GM21717 (cell line): ENCODE measurements around the gene MRPL46.
"Not testable (repeated sequence)": the region's sequence is repeated elsewhere in the genome, so short reads cannot be mapped to it uniquely, and the experiment has no call there.

ENCODE experiments used
- ATAC-seq: cut with Tn5 transposase; IDR thresholded peaks from one replicate; pipeline ENCODE4 v1.9.1; 2021; ENCODE audit warnings: mild to moderate bottlenecking, moderate library complexity; ENCODE audit not compliant: unreplicated experiment

The MRPL46 gene

DNA sequence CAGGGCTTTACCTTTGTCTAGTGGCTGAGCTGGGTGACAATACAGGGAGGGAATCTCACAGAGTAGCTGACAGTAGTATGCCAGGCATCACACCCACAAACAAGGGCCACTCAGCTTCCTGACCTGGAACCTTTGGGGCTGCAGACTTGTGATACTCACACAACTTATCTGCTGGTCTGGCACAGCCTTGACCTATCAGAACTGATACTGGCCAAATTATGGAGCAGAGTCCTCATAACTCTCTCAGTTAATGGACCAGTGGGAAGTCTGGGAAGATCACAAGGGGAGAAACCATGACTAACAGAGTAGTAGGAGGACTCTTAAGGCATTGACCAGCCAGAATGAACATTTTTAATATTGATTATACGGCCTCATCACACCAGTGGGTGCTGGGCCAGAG is 19.4 kb downstream of the MRPL46 start:
- no peak for ATAC-seq

DNA sequence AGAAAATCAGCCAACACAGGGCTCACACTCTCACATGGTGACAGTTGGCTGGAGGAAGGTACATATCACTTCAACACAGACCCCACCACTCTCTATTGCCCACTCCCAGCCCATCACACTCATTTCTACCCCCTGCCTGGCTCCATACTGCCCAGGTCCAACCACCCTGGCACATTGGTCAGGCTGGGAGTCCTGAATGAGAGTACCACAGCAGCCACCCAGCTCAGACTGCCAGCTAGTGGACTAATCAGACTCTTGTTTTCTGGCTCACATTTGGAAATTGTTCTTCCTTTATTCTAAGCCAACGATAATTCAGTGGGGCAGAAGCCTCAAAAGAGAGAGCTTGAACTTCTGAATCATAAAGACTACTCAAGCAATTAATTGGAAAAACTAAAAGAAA is 20.0 kb downstream of the MRPL46 start:
- no peak for ATAC-seq

DNA sequence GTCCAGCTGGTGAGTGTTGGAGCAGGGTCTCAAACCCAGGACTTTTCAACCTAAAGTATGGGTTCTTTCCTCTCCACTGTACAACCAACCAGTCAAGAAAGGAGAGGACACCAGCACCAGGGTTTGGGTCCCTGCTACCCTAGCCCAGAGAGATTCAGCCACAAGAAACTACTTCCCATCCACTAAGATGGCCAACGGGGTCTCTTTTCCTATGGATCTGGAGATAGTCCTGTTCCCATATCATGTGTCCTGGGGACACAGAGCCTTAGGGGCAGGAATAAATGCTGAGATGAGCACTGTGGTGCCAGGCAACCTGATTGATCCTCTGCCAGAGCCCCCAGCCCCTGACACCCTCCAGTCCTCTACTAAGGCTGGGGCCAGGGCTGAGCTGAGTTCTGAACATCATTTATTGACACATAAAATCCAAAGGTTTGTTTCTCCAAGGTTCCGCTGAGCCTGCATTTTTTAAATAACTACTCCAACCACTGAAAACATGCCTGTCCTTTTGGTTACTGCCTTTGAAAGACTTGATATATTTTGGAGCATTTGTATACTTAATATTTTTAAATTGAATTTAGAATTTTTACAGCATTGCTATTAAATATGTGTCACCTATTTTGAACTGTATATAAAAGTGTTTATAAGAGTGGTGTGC is 26.0 kb downstream of the MRPL46 start:
- ATAC-seq: no peak

DNA sequence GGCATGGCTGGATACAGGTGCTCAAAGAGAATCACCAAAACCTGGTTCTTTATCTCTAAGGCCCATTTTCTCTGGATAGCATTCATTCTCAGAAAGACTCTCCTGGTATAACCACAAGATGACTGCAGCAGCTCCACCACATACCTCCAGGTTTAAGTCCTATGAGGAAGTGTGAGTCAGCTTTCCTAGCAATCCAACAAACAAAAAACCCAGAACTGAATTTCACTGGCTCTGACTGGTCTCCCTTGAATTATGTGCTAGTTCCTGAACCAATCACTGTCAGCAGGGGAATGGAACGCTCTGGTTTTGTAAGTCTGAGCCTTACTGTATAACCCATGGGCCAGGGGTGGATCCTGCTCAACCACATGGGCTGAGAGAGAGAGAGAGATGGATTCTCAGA is 27.2 kb downstream of the MRPL46 start:
- no peak for ATAC-seq

DNA sequence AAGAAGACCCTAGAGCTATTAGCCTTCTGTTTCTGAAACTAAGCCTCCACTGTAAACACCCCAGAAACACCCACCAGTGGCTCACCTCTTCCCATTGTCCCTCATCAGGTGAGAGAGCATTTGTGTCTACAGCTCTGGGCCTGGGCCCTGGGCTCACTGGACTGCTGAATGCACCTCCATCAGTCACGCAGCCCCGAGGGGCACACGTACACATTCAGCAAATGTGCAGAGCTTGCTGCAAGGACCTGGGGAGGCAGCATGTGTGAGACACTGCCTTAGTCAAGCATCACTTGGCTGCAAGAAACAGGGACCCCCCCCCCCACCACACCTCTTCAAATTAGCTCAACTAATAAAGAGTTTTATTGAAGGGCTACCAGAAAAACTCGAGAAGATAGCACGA is 29.0 kb downstream of the MRPL46 start:
- no peak for ATAC-seq

DNA sequence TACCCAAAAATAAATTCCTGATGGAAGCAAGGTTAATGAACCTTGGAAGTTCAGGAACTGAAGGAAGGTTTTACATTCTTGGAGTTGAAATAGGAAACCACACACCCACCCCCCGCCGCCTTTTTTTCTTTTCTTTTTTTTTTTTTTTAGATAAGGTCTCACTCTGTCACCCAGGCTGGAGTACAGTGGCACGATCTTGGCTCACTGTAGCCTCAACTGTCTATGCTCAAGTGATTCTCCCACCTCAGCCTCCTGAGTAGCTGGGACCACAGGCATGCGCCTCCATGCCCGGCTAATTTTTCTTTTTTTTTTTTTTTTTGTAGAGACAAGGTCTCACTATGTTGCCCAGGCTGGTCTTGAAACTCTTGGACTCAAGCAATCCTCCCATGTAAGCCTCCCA is 33.1 kb downstream of the MRPL46 start:
- not testable (repeated sequence) for ATAC-seq

DNA sequence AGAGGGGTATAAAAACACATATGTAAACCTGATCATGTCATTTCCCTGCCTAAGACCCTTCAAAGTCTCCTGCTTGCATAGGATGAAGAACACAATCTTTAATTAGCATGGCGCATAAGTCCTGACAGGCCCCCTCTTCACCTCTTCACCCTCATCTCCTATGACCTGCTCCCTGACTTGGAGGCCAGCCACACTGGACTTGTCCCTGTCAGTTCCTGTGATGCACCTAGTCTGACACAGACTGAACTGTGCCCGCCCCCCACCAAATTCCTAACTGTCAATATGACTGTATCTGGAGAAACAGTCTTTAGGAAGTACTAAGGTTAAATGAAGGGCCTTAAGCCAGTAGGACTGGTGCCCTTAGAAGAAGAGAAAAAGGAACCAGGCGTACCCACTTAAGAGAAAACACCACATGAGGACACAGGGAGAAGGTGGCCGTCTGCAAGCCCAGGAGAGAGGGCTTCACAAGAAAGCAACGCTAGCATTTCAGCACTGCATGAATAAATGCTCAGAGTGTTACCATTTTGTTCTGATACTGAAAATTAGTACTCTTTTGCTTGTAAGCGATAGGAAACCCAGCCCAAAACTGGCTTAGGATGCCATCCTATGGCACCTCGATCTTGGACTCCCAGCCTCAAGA is 34.0 kb downstream of the MRPL46 start:
- no peak for ATAC-seq

DNA sequence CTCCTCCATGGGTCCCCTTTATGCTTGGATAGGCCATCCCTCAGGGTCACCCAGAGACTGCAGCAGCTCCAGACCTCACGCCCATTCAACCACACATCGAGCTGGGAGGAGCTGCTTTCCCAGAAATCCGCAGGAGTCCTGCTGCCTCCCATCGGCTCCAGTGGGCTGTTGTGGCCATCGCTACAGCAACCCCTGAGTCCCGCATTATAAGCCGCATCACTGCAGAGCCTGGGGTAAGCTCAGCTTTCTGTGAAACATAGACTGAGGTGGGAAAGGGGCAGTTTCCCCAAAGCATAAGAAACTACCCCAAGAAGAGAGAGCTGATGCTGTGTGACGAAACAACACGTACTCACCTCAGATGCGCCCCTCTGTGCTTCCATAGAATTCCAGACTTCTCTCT is 35.7 kb downstream of the MRPL46 start:
- ATAC-seq: no peak

DNA sequence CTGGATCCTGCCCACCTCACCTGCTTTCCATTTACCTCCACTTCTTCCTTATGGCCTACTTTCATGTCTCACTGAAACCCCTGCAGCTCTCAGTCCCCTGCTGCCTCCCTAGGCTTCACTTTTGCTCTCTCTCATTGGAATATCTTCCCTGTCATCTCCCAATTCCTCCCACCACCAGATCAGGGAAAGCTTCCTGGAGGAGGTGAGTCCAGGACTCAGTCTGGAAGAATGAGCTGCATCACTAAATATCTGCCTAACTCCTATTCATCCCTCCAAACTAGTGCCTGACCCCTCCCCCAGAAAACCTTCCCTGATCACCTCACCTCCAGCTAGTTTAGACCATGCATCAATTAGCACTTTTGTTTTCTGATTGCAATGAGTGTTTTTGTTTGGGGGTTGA is 37.1 kb downstream of the MRPL46 start:
- ATAC-seq: no peak

DNA sequence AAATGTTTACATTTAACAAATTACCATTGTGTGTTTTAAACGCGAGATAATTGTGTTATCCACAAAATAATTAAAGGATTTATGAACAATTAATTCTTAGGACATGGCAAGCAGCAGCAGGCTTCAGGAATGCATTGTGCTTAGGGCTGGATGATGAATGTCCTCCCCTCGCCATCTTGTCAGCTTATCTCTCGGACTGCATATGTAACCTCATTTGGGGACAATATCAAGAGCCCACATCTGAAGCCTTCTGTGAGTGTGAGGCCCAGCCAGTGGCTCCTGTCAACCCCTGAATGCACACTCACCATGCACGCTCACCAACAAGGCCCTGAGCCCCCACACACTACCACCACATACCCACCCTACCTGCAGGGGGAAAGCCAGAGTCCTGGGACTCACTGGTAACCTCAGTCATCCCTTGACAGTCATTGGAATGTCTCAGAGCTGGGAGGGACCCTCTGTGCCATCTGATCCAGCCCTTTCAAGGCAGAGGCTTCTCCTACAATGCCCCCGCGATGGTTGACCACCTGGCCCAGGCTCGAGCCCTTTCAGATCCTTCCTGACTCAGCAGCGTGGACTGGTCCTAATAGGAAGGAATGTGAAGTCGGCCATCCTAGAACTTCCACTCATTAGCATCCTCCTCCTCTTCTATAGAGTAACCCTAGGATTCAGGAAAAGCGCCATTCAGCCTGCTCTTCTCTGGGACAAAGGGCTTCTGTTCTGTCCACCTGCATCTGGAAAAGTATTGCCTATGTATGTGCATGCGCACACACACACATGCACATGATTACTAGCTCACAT is 38.2 kb downstream of the MRPL46 start:
- no peak for ATAC-seq

DNA sequence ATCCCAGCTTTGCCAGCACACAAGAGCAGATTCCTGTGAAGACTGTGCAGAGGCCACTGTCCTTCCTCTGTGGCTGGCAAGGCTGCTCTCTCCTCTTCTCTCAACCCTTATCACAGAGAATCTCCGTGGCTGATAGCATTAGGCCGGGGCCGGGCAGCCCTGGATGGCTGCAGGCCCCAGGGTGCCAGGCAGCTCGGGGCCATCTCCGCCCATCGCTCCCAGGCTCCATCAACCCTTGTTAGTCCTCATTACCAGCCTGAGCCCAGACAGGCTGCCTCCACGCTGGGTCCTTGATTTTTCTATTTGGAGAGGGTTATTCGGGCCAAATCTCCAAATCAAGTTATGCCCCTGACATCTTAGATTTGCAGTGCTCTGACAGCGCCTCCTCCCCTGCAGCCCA is 39.1 kb downstream of the MRPL46 start:
- no peak for ATAC-seq

DNA sequence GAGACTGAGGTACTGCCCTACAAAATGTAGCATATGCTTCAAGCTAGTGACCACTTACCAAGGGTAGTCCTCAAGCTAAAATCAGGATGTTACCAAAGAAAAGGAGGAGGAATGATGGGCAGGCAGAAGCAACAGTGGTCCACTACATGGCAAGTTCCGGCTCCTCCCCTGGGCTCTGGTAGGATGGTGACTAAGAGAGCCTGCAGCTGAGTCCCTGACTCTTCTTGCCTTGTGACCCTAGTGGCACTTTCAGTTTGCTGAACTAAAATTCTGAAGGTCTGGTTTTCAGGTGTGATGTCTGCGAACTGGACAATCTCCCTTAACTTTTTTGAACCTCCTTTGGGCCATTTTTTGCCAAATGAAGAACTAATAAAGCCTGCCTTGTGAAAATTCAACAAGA is 40.9 kb downstream of the MRPL46 start:
- no peak for ATAC-seq

DNA sequence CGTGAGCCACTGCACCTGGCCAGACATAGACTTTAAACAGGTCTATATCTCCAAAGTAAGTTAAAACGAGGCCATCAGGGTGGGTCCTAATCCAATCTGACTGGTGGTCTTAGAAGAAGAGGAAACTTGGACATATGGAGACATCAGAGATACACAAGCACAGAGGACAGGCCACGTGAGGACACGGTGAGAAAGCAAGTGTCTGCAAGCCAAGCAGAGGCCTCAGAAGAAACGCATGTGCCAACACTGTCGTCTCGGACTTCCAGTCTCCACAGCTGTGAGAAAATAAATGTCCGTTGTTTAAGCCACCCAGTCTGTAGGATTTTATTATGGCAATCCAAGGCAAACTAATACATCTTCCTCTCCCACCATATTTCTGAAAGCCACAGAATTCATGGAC is 43.9 kb downstream of the MRPL46 start:
- ATAC-seq: no peak

DNA sequence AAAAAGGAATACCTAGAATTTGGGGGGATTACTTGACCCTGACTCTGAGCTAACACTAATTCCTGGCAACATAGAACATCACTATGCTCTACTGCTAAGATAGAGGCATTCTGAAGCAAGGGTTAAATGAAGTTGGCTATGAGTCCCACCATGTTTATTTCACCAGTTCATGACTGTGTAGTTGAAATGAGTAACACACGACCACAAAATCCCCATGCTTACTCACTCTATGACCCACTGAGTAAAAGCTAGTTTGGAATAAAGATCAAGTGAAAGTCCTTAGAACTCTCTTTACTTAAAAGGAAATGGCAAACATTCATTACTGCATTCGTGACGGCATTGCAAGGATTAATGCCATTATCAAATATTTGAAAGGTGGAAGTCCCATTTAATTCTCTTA is 47.4 kb downstream of the MRPL46 start:
- ATAC-seq: peak; percentile 72
